Fibroblast of pulmonary artery (primary cell): ENCODE measurements around the gene MAGI3.

Experiments used
- DNase-seq: peaks from one replicate; pipeline ENCODE4 v3.0.0-alpha.2; 2010; ENCODE audit warnings: low read depth
- H3K4me3 ChIP-seq: replicated peaks from 2 replicates; pipeline ENCODE4 v1.5.1; 2011; ENCODE audit warnings: low read depth, mild to moderate bottlenecking, control low read depth, low read length, moderate library complexity
- TF ChIP-seq, protein P1 (sequence below): IDR thresholded peaks from 2 replicates; pipeline ENCODE4 v1.5.1; 2011; ENCODE audit warnings: mild to moderate bottlenecking, control low read depth, low read length, inconsistent platforms; ENCODE audit errors: missing control alignments

Gene MAGI3

DNA sequence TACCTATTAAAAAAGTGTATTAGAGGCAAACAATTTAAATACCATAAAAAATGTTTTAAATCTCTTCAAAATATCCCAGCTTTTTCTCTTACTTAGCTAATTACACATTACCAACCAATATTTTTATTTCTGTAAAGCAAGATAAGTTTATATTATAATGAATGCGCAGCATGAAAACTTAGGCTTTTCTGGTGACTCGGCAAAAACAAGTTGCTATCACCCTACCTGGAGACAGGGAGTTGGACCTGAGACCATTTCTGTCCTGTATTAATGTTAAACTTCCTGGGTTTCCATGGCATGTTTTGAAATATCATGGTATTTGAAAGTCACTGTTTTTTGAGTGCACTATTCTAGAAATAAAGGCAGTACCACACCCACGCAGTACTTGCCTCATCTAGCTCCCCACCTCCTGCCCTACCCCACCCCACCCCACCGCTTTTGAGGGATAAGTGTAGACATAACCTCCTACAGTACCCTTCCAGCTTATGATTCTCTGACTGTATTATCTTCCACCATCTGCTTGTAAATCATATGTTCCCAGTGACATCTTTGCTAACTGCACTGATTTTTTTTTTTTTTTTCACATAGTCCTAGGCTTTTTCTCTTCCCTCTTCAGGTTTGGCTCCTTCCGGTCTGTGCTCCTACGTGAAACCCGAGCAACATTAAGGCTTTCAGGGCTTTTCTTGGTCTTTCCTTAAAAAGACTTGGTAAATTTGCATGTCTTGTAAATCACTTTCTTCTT, 291.5 kb downstream of the MAGI3 start:
- TF ChIP-seq, protein P1, sequence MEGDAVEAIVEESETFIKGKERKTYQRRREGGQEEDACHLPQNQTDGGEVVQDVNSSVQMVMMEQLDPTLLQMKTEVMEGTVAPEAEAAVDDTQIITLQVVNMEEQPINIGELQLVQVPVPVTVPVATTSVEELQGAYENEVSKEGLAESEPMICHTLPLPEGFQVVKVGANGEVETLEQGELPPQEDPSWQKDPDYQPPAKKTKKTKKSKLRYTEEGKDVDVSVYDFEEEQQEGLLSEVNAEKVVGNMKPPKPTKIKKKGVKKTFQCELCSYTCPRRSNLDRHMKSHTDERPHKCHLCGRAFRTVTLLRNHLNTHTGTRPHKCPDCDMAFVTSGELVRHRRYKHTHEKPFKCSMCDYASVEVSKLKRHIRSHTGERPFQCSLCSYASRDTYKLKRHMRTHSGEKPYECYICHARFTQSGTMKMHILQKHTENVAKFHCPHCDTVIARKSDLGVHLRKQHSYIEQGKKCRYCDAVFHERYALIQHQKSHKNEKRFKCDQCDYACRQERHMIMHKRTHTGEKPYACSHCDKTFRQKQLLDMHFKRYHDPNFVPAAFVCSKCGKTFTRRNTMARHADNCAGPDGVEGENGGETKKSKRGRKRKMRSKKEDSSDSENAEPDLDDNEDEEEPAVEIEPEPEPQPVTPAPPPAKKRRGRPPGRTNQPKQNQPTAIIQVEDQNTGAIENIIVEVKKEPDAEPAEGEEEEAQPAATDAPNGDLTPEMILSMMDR = no peak
- DNase-seq = no peak
- H3K4me3 ChIP-seq = no peak overlapping the region

DNA sequence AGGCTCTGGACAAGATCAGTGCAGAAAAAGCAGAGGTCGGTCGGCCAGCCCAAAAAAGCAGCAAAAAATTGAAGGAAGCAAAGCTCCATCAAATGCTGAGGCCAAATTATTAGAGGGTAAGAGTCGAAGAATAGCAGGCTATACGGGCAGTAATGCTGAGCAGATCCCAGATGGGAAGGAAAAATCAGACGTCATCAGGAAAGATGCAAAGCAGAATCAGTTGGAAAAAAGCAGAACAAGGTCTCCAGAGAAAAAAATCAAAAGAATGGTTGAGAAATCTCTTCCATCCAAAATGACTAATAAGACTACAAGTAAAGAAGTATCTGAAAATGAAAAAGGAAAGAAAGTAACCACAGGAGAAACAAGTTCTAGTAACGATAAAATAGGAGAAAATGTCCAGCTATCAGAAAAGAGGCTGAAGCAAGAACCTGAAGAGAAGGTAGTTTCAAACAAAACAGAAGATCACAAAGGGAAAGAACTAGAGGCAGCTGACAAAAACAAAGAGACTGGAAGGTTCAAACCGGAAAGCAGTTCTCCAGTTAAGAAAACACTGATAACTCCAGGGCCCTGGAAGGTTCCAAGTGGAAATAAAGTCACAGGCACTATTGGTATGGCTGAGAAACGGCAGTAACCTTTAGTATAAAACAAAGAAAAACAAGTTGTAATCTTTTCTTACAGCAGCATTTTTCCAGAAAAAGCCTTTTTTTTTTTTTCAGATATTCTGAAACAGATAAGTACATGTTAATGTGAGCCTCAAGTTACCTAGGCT, 293.3 kb downstream of the MAGI3 start:
- TF ChIP-seq, protein P1 = no peak
- no peak overlapping the region for H3K4me3 ChIP-seq
- peak; percentile 66 for DNase-seq

DNA sequence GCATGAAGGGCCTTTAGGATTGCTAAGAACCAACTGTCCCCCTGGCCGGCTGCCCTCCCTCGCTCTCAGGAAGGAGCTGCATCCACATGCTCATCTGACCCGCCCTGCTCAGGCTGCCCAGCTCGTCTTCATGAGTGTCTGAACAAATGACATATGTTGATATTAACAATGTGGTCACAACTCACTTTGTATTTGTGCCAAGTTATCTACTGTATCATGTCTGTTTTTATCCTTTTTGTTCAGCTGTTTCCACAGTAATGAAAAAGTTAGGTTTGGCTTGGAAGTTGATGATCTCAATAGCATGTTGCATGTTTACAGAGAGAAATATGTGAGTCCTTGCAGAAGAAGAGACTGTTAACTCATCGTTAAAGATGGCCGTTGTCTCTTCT, 293.8 kb downstream of the MAGI3 start:
- TF ChIP-seq, protein P1 = no peak
- no peak overlapping the region for H3K4me3 ChIP-seq
- peak; percentile 54 for DNase-seq

- peak; percentile 17 for DNase-seq
- no peak overlapping the region for H3K4me3 ChIP-seq
- TF ChIP-seq, protein P1 = no peak
Observed at GRCh38 chr1:113686891-113687618, 296.7 kb downstream of the MAGI3 start.

GRCh38 chr1:113691184-113691583, 300.9 kb downstream of the MAGI3 start:
- no peak overlapping the region for H3K4me3 ChIP-seq
- TF ChIP-seq, protein P1 = no peak
- DNase-seq = no peak

GRCh38 chr1:113692342-113692741, 302.0 kb downstream of the MAGI3 start:
- TF ChIP-seq, protein P1 = no peak
- H3K4me3 ChIP-seq = no peak overlapping the region
- DNase-seq = no peak
